Urinary bladder (tissue), 4 donors: Measurements from ENCODE around the gene SP5. TPM values are rescaled to one million over a fixed set of nuclear protein-coding genes. Genes with fewer than 3 reads are reported as not detected.
A peak's percentile ranks its signal among the peaks of the same experiment; 100 is the strongest.
"Not testable (repeated sequence)": the region's sequence is repeated elsewhere in the genome, so short reads cannot be mapped to it uniquely, and the experiment has no call there.

Experiments used
- DNase-seq: peaks from one replicate; pipeline ENCODE4 v3.0.0-alpha.2; 2015; ENCODE audit errors: extremely low spot score
- H3K27ac ChIP-seq: one replicate; pipeline ENCODE4 v1.5.1; 2013; ENCODE audit warnings: low read depth, mild to moderate bottlenecking, moderate library complexity
- H3K36me3 ChIP-seq: one replicate; pipeline ENCODE4 v1.6.1; 2013; ENCODE audit warnings: mild to moderate bottlenecking, moderate library complexity; ENCODE audit not compliant: insufficient read depth
- H3K4me1 ChIP-seq: one replicate; pipeline ENCODE4 v1.6.1; 2013; ENCODE audit warnings: mild to moderate bottlenecking, moderate library complexity; ENCODE audit not compliant: insufficient read depth
- H3K4me3 ChIP-seq: one replicate; pipeline ENCODE4 v1.5.1; 2013; ENCODE audit warnings: low read depth, low read length
- WGBS: extraction: QIAGEN DNeasy Blood & Tissue Kit; methylation state at CpG from one replicate; pipeline ENCODE4 v1.1.7; 2013; 5-methylcytosine and 5-hydroxymethylcytosine counted together
- polyA plus RNA-seq: library from polyadenylated mRNA; stranded (reverse); fragments of 200-250 nt; gene quantifications from one replicate; pipeline ENCODE4 v1.2.3, GENCODE V29; 2013
- total RNA-seq: library from RNA; depleted of rRNA; stranded (reverse); fragments of >200 nt; gene quantifications from one replicate; pipeline ENCODE4 v1.2.3, GENCODE V29; 2014
- donor health status: healthy with polysubstance abuse.
- donor health status: healthy.

The SP5 gene
- total RNA-seq, result 0.42 TPM
- polyA plus RNA-seq, result 2.8 TPM

DNA sequence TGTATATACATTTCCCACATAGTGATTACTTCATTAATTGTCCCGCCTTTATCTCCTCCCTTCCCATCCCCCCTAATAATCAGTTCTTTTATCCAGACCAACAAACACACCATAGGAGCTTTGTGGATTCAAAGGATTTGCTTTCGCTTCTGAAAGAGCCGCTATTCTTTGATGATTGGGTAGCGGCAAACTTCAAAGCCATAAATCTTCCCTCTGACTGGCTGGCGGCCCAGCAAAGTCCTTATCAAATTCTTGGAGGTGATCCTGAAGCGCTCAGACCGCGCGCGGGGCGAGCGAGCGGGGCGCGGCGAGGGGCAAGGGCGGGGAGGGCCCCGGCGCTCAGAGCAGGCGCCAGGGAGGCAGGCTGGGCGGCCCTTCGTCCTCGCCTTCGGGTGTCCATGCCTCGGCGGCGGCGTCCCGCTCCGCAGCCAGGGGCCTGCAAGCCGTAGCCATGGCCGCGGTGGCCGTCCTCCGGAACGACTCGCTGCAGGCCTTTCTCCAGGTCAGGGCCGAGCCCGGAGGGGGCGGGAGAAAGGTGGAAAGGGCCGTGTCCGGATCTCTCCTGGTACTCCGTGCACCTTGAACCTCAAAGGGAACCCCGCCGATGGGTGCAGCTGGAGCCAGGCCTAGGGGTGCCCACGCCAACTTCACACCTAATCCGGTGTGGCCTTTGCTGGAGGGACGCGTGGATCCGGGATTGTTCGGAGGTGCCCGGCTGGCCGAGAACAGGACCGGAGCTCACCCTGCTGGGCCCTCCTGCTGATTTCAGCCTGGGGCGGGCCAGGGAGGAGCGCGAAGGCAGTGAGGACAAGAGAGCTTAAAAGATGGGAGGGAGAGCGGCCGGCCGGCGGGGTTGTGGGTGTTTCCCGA, at the start of gene SP5:
TSS of gene SP5 (plus strand) at position 276 of the 870 bp plus-strand sequence. CDS start at position 452, 176 bp downstream.
- Histone ChIP-seq H3K4me3 (peak within 1 kb of the TSS; percentile 50), H3K36me3 (no peaks in the 10 kb centered on the region), H3K27ac (peak within 1 kb of the TSS; percentile 67), H3K4me1 (peaks cover 6% of the 10 kb centered on the region)
- peak; percentile 36 for DNase-seq
- WGBS, result under 1% methylated on average over 62 of the region's 62 CpGs

DNA sequence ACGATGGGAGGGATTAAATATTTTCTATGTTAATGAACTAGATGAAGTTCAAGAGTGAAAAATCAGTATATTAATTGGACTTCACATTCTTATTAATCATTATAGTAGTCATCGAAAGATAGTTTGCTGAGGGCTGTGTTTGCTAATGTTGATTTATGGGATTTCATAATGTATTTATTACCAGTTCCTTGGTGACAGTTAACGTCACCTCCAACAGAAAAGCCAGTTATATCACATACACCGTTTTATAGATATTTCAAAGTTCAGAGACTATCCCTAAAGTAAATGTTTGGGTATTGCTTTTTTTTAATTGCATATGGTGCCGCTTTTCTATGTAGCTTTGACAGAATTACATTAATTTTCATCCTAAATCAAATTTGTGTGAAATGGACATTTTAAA, 49.4 kb upstream of the SP5 start:
- Histone ChIP-seq H3K4me3 (no peak overlapping the region), H3K36me3 (no peaks in the 10 kb centered on the region), H3K27ac (no peak overlapping the region), H3K4me1 (no peaks in the 10 kb centered on the region)
- 79% methylated on average over 5 of the region's 5 CpGs for WGBS
- no peak for DNase-seq

DNA sequence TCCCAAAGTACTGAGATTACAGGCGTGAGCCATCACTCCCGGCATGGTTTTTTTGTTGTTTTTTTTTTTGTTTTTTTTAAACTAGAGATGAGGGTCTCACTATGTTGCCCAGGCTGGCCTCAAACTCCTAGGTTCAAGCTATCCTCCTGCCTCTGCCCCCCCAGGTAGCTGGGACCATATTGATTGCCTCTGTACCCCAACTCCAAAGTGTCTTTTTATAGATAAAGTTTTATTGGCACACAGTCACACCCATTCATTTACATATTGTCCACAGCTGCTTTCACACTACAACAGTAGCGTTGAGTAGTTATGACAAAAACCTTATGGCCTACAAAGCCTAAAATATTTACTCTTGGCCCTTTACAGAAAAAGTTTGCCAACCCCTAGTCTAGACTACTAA, 45.2 kb upstream of the SP5 start:
- no peak for DNase-seq
- no peak overlapping the region for H3K4me3 ChIP-seq
- H3K27ac ChIP-seq, result no peak overlapping the region
- H3K36me3 ChIP-seq, result no peaks in the 10 kb centered on the region
- WGBS, result 87% methylated on average over 3 of the region's 3 CpGs
- no peaks in the 10 kb centered on the region for H3K4me1 ChIP-seq

DNA sequence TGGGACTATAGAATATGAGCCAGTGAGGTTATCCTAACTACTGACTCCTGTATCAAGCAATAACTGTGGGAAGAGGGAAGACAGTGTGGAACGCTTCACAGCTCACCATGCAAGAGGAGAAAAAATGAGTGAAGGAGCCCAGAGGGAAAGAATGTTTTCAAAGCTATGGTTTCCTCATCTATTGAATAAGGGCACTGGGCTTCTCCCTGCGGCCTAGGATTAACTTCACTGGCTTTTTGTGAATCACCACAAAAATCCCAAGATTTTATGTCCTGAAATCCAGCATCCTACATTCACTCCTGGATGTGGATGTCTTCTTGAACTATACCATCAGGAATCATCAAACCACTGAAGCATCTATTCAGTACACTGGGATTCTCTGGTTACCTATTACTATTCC, 44.5 kb upstream of the SP5 start:
- WGBS, result 83% methylated on average over 2 of the region's 2 CpGs
- Histone ChIP-seq H3K4me3 (no peak overlapping the region), H3K36me3 (no peaks in the 10 kb centered on the region), H3K27ac (no peak overlapping the region), H3K4me1 (no peaks in the 10 kb centered on the region)
- no peak for DNase-seq

DNA sequence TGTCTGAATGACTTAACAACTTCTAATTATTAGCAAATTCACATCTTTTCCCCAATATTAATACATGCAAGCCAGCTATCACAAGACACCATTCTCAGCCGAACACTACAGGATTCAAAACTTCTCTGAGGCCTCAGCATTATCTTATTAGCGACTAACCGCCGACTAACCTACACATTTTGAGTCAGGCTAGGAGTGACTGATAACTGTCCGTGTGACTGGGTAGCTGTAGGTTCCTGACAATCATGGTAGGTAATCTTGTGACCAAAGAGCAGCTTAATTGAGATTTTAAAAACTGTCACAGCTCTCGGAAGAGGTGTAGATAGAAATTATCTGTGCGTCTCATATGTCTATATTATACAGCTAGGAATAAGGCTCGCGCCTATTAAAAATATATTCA, 44.1 kb upstream of the SP5 start:
- WGBS, result 96% methylated on average over 9 of the region's 9 CpGs
- no peaks in the 10 kb centered on the region for H3K4me1 ChIP-seq
- no peak overlapping the region for H3K27ac ChIP-seq
- no peak for DNase-seq
- H3K4me3 ChIP-seq, result no peak overlapping the region
- no peaks in the 10 kb centered on the region for H3K36me3 ChIP-seq

DNA sequence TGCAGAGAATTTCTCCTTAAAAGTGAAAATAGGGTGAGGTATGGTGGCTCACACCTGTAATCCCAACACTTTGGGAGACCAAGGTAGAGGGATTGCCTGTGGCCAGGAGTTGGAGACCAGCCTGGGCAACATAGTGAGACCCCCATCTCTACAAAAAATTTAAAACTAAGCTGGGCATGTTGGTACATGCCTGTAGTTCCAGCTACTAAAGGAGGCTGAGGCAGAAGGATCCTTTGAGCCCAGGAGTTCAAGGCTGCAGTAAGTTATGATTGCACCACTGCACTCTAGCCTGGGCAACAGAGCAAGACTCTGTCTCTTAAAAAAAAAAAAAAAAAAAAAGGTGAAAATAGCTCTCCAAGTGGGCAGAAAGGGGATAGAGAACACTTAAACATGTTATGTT, 40.9 kb upstream of the SP5 start:
- not testable (repeated sequence) for H3K4me3 ChIP-seq, DNase-seq, H3K36me3 ChIP-seq, H3K27ac ChIP-seq, H3K4me1 ChIP-seq

DNA sequence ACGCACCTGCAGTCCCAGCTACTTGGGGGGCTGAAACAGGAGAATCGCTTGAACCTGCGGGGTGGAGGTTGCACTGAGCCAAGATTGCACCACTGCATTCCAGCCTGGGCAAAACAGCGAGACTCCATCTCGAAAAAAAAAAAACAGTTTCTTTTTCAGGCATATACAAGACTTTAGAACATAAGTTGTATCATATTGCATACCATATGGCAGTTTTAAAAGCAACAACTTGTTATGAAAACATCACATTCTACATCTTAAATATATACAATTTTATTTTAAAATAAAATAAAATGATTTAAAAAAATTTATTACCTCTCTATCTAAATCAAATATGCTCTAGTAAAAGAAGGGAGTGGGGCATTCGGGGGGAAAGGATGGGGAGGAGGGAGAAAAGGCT, 39.4 kb upstream of the SP5 start:
- Histone ChIP-seq H3K36me3 (no peaks in the 10 kb centered on the region), H3K4me3 (no peak overlapping the region), H3K27ac (no peak overlapping the region), H3K4me1 (no peaks in the 10 kb centered on the region)
- no peak for DNase-seq
- WGBS, result 80% methylated on average over 6 of the region's 6 CpGs

DNA sequence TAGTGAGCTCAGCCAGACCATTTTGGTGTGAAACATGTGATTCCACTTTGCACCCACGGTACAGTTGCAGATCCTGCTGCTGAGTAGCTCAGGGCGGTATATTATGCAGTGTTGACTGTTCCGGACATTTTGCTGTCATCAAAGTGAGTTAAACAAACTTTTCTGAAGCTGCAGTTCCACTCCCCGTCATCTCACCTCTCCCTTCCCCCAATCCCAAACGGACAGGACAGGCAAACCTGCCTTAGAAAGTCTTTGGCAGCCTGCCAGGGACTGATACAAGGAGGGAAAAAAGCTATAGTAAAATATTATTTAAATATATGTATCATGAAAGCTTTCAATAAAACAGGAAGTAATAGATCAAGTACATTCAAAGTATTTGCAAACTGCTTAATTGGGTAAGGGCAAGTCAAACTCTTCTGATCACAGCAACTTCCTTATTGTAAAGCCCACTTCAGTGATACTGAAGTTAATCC, 35.5 kb upstream of the SP5 start:
- WGBS, result 49% methylated on average over 5 of the region's 5 CpGs
- Histone ChIP-seq H3K4me3 (no peak overlapping the region), H3K36me3 (no peaks in the 10 kb centered on the region), H3K27ac (no peak overlapping the region), H3K4me1 (no peaks in the 10 kb centered on the region)
- DNase-seq, result no peak

DNA sequence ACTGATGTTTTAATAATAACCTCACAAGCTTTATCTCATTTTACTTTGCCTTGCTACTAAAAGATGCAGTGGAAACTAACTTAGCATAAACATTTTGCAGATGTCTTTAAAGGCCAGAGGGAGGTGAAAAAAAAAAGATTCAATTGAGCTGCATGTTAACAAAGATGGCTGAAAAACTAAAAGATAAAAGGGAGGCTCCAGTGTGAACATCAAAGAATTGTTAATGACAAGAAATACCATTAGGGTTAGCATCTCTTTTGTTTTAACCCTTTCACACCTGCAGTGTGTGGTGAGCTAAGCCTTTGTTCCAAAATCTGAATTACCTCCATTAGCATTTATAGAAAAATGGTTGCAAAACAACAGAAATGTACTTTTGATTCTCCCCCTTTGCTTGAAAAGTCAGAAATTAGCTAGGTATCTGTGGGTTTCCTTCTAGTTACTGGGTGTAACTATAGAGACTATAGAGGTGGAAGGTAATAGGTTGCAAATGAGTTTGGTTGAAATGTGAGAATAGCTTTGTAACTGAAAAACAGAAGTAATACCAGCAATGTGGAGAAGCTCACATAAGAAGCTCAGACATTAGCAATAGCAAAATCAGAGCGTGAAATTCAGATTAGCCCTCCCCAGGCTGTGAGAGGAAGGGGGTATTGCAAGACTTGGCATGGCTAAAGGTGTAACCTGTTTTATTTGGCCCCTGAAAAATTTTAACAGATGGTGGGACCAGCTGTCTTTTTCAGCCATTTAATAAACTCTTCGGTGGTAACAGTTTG, 34.8 kb upstream of the SP5 start:
- no peaks in the 10 kb centered on the region for H3K4me1 ChIP-seq
- H3K4me3 ChIP-seq, result no peak overlapping the region
- 42% methylated on average over 2 of the region's 2 CpGs for WGBS
- no peak overlapping the region for H3K27ac ChIP-seq
- no peaks in the 10 kb centered on the region for H3K36me3 ChIP-seq
- no peak for DNase-seq

DNA sequence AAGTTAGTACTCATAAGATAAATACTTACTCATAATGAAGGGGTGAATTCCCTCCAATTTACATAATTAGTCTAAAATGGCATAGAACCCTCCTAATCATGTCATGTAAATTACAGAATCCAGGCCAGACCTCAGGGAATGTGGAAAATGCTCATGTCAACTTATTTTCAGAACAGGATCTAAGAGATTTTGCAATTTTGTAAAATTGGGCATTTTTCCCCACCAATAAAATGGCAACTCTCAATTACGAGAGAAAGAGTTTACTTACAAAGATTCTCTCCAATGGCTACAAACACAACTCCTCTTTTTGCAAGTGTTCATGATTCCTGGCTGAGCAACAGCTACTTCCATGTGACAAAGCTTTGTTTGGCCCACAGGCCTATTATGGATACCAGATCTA, 33.8 kb upstream of the SP5 start:
- Histone ChIP-seq H3K36me3 (no peaks in the 10 kb centered on the region), H3K4me3 (no peak overlapping the region), H3K27ac (no peak overlapping the region), H3K4me1 (no peaks in the 10 kb centered on the region)
- no peak for DNase-seq
- 65% methylated on average over 1 of the region's 1 CpG for WGBS

DNA sequence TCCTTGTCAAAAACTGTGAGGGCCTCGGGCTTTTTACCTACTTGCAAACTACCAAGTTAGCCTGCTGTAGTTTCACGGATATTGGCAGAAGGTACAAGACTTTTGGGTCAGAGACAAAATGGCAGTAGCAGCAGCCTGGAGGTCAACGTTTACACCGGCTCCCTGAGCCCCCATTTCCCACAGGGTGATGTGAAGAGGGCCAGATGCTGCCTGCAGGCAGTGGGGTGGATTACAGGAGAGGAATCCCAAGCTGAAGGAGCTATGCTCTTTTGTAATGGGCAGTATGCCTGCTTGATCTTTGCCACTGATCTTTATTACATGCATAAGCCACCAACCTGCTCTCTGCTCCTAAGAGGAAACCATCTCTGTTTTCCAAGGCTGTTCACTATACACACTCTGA, 29.5 kb upstream of the SP5 start:
- 54% methylated on average over 4 of the region's 4 CpGs for WGBS
- H3K36me3 ChIP-seq, result no peaks in the 10 kb centered on the region
- H3K4me1 ChIP-seq, result no peaks in the 10 kb centered on the region
- H3K27ac ChIP-seq, result no peak overlapping the region
- no peak overlapping the region for H3K4me3 ChIP-seq
- DNase-seq, result no peak

DNA sequence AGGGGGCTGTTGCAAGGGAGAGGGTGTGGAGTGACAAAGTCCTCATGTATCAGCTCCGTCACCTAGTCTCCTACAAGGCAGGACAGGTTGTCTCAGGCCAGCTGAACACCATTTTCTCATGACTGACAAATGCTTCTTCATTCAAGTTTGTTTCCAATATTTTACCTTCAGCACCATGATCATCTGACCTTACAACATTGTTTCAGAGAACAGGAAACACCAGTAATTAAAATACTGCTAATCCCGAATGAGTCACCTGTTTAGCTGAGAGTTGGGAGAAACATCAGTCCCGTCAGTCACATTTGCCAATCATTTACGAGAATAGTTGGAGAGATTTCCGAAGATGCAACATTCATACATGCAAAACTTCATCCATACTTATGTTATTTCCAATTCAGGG, 25.7 kb upstream of the SP5 start:
- H3K4me3 ChIP-seq, result no peak overlapping the region
- H3K27ac ChIP-seq, result no peak overlapping the region
- no peak for DNase-seq
- H3K36me3 ChIP-seq, result no peaks in the 10 kb centered on the region
- H3K4me1 ChIP-seq, result no peaks in the 10 kb centered on the region
- 92% methylated on average over 5 of the region's 5 CpGs for WGBS

DNA sequence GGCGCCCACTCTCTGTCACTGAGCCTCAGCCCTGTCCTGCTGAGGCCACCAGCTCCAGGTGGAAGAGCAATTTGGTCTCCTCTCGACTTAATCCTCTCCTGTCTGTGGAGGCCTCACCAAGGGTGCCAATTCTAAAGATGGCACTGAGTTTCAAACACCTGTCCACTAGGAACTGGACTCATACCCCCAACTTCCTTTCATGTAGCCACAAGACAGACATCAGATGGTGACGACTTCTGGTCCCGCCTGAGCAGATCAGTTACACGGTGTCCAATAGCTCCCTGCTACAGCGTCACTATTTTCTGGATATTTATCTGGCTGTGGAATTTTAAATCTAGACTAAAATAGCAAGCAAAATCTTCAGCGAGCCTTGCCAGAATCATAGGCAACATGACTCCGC, 24.5 kb upstream of the SP5 start:
- no peak overlapping the region for H3K27ac ChIP-seq
- no peak for DNase-seq
- no peak overlapping the region for H3K4me3 ChIP-seq
- H3K4me1 ChIP-seq, result no peaks in the 10 kb centered on the region
- 68% methylated on average over 8 of the region's 8 CpGs for WGBS
- H3K36me3 ChIP-seq, result no peaks in the 10 kb centered on the region

DNA sequence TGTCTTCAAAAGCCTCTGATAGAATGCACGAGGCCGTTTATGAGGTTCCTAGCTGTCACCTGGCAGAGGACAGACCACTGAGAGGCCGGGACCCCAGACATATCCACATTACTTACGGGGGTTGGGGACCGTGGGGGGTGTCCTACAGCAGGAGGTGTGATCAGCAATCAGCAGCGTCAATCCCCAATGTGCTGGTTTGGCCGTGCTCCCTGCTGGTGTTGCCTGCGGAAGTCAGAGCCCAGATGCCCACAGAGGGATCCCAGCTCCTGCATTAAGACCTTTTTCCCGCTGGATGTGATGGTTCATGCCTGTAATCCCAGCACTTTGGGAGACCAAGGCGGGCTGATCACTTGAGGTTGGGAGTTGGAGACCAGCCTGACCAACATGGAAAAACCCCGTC, 20.8 kb upstream of the SP5 start:
- DNase-seq, result no peak
- no peaks in the 10 kb centered on the region for H3K36me3 ChIP-seq
- H3K27ac ChIP-seq, result no peak overlapping the region
- no peak overlapping the region for H3K4me3 ChIP-seq
- 80% methylated on average over 11 of the region's 11 CpGs for WGBS
- H3K4me1 ChIP-seq, result no peaks in the 10 kb centered on the region
